Neural cell (in vitro differentiated cells): ENCODE results near the gene PBX2.

Experiments used
- CTCF ChIP-seq: fragments of 450-650 bp; IDR thresholded peaks from 2 replicates; pipeline ENCODE4 v1.5.1; 2014; ENCODE audit warnings: antibody characterized with exemption, mild to moderate bottlenecking, moderate library complexity; ENCODE audit not compliant: poor library complexity, severe bottlenecking
- EP300 ChIP-seq: fragments of 450-650 bp; conservative IDR thresholded peaks from 2 replicates; pipeline ENCODE4 v1.6.1; 2014; ENCODE audit warnings: antibody characterized with exemption, mild to moderate bottlenecking, moderate library complexity; ENCODE audit not compliant: poor library complexity, severe bottlenecking
- EZH2 ChIP-seq: fragments of 200-600, 300-800 bp; shearing (Covaris generic), sonication (generic); IDR thresholded peaks from 2 replicates; pipeline ENCODE4 v1.6.1; 2014; ENCODE audit warnings: antibody characterized with exemption, low read length, borderline replicate concordance, mild to moderate bottlenecking; ENCODE audit not compliant: insufficient read depth, poor library complexity, severe bottlenecking
- MXI1 ChIP-seq: fragments of 450-650 bp; conservative IDR thresholded peaks from 2 replicates; pipeline ENCODE4 v1.6.1; 2014; ENCODE audit warnings: antibody characterized with exemption, mild to moderate bottlenecking; ENCODE audit not compliant: poor library complexity, severe bottlenecking
- POLR2AphosphoS5 ChIP-seq: IDR thresholded peaks from 2 replicates; pipeline ENCODE4 v1.6.1; 2012
- REST ChIP-seq: IDR thresholded peaks from 2 replicates; pipeline ENCODE4 v1.6.1; 2012; ENCODE audit warnings: borderline replicate concordance
- SMC3 ChIP-seq: fragments of 450-650 bp; conservative IDR thresholded peaks from 2 replicates; pipeline ENCODE4 v1.6.1; 2014; ENCODE audit warnings: antibody characterized with exemption, mild to moderate bottlenecking, moderate library complexity; ENCODE audit not compliant: poor library complexity

- TF ChIP-seq CTCF (no peak), MXI1 (no peak), EZH2 (no peak), EP300 (no peak), POLR2AphosphoS5 (no peak), REST (no peak), SMC3 (no peak)
Measured at GRCh38 chr6:32174416-32174815, 15.6 kb downstream of the PBX2 start.
